Naive thymus-derived CD4-positive, alpha-beta T cell (primary cell): ENCODE measurements around the gene GNL2. TPM values are rescaled to one million over a fixed set of nuclear protein-coding genes. Genes with fewer than 3 reads are reported as not detected.
"Not testable (repeated sequence)": the region's sequence is repeated elsewhere in the genome, so short reads cannot be mapped to it uniquely, and the experiment has no call there.

Experiments
- ATAC-seq: fragments of 150-1000 bp; cut with Tn5 transposase; 2 replicates; pipeline ENCODE4 v1.10.0; 2021; ENCODE audit warnings: mild to moderate bottlenecking, moderate library complexity
- CTCF ChIA-PET: fragments of 350-600 bp; sonication (Branson Sonifier 250); formaldehyde crosslinking; loops from one replicate; lab custom pipeline; 2021; ENCODE audit warnings: antibody characterized with exemption; lab: Charles Lee
- POLR2A ChIA-PET: fragments of 350-600 bp; sonication (Branson Sonifier 250); formaldehyde crosslinking; loops from one replicate; lab custom pipeline; 2021; ENCODE audit warnings: antibody characterized with exemption, inconsistent platforms; lab: Charles Lee
- DNase-seq, 9 donors: peaks; one replicate each; pipeline versions ENCODE4 v3.0.0 to v3.0.0-alpha.2; 2020 to 2022; ENCODE audit warnings: mixed read lengths in 1 of 9
- H3K27ac ChIP-seq: one replicate; pipeline ENCODE4 v1.7.0; 2013; ENCODE audit warnings: mild to moderate bottlenecking, low read depth, low read length, moderate library complexity
- H3K27me3 ChIP-seq, 2 donors: one replicate each; pipeline ENCODE4 v1.7.0; 2013; ENCODE audit warnings: low read length in 2 of 2, mild to moderate bottlenecking in 2 of 2, moderate library complexity in 2 of 2; ENCODE audit not compliant: control insufficient read depth in 2 of 2, insufficient read depth in 2 of 2
- H3K36me3 ChIP-seq, 3 experiments: 1 replicate in 2 of 3; 2 replicates in 1 of 3; pipeline ENCODE4 v1.7.0; 2013; ENCODE audit warnings: low read length in 3 of 3, mild to moderate bottlenecking in 3 of 3, moderate library complexity in 1 of 3; ENCODE audit not compliant: insufficient read depth in 3 of 3, control insufficient read depth in 2 of 3
- H3K4me1 ChIP-seq, 2 donors: one replicate each; pipeline ENCODE4 v1.7.0; 2013; ENCODE audit warnings: low read length in 2 of 2, mild to moderate bottlenecking in 2 of 2, moderate library complexity in 1 of 2; ENCODE audit not compliant: control insufficient read depth in 2 of 2, insufficient read depth in 2 of 2
- H3K4me3 ChIP-seq: 2 replicates; pipeline ENCODE4 v1.7.0; 2013; ENCODE audit warnings: mild to moderate bottlenecking, low read length
- H3K9me3 ChIP-seq, 3 experiments: 1 replicate in 2 of 3; 2 replicates in 1 of 3; pipeline ENCODE4 v1.7.0; 2013; ENCODE audit warnings: low read length in 3 of 3; ENCODE audit not compliant: control insufficient read depth in 2 of 3
- H3K27ac Mint-ChIP-seq, 9 donors: one replicate each; pipeline ENCODE4 v1.8.0; 2020 to 2022; ENCODE audit warnings: mixed read lengths in 9 of 9, mild to moderate bottlenecking in 8 of 9, moderate library complexity in 5 of 9, inconsistent platforms in 2 of 9
- H3K27me3 Mint-ChIP-seq, 5 donors: one replicate each; pipeline ENCODE4 v1.8.0; 2021 to 2022; ENCODE audit warnings: mixed read lengths in 5 of 5, mild to moderate bottlenecking in 1 of 5
- H3K36me3 Mint-ChIP-seq, 5 donors: one replicate each; pipeline ENCODE4 v1.8.0; 2020 to 2022; ENCODE audit warnings: mixed read lengths in 5 of 5, mild to moderate bottlenecking in 3 of 5, inconsistent platforms in 1 of 5
- H3K4me1 Mint-ChIP-seq, 7 donors: one replicate each; pipeline ENCODE4 v1.8.0; 2020 to 2022; ENCODE audit warnings: mixed read lengths in 7 of 7, mild to moderate bottlenecking in 3 of 7, inconsistent platforms in 1 of 7
- H3K4me3 Mint-ChIP-seq, 10 donors: one replicate each; pipeline ENCODE4 v1.8.0; 2020 to 2022; ENCODE audit warnings: mild to moderate bottlenecking in 10 of 10, mixed read lengths in 10 of 10, moderate library complexity in 6 of 10, inconsistent platforms in 2 of 10
- H3K9me3 Mint-ChIP-seq, 11 donors: one replicate each; pipeline ENCODE4 v1.8.0; 2020 to 2022; ENCODE audit warnings: mixed read lengths in 11 of 11, mild to moderate bottlenecking in 4 of 11, inconsistent platforms in 1 of 11, moderate library complexity in 1 of 11
- intact Hi-C, 2 donors: fragments of 100-400 bp; cut with micrococcal nuclease; formaldehyde crosslinking; loops; one replicate each; pipeline ENCODE4 v1.15.1; 2023
- polyA plus RNA-seq, 2 donors: library from polyadenylated mRNA; unstranded; fragments of 300-500 nt; fragmentation: Illumina TruSeq; gene quantifications; one replicate each; pipeline ENCODE4 v1.2.3, GENCODE V29; 2021
- total RNA-seq, 6 experiments: library from RNA in 5 of 6; stranded (reverse) in 5 of 6; gene quantifications; 1 replicate in 5 of 6; 2 replicates in 1 of 6; pipeline ENCODE4 v1.2.3 and lab custom pipeline; 2021 to 2026

The GNL2 gene
- total and polyA plus RNA-seq, 7 experiments from 2014 or later, result 33.3 to 66.7 (median 56.0) TPM

DNA sequence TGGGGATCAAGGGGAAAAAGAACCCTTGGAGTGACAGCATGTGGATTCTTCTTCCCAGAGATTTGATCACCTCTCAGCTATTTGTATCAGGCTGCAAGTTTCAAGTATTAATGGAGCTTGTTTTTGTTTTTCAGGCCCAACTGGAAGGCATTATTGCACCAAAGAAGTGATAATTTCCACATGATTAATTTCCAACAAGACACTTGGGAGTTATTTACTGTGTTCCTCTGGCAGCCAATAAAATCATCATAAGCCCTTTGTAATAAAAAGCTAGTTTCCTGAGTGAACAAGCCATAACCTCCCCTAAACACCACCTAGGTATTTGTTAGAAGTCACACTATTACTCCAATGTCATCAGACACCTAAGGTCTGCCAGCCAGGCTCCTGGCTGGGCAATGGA is 30.8 kb downstream of the GNL2 start:
- Mint-ChIP-seq H3K27me3 (no peaks in the 10 kb centered on the region), H3K4me3 (no peak overlapping the region), H3K9me3 (no peaks in the 10 kb centered on the region), H3K36me3 (peaks cover 18 to 40% (median 20%) of the 10 kb centered on the region in 5 donors), H3K4me1 (peaks cover 0 to 8% (median 0%) of the 10 kb centered on the region in 7 donors), H3K27ac (peak overlapping the region in 1 of 9 donors; percentile 12)
- Histone ChIP-seq H3K4me1 (no peaks in the 10 kb centered on the region), H3K4me3 (no peak overlapping the region), H3K36me3 (peaks cover 14 to 55% (median 29%) of the 10 kb centered on the region in 3 experiments), H3K27me3 (no peaks in the 10 kb centered on the region), H3K9me3 (no peaks in the 10 kb centered on the region), H3K27ac (no peak overlapping the region)
- no peak for ATAC-seq
- no peak for DNase-seq
- CTCF ChIA-PET, result interaction anchor here (0.9 kb wide), 1 partner anchor 39 kb away, joined by 4 read pairs; no protein-coding TSS in a partner anchor
- intact Hi-C loops, result no loop called here
- POLR2A ChIA-PET, result no interaction called here

DNA sequence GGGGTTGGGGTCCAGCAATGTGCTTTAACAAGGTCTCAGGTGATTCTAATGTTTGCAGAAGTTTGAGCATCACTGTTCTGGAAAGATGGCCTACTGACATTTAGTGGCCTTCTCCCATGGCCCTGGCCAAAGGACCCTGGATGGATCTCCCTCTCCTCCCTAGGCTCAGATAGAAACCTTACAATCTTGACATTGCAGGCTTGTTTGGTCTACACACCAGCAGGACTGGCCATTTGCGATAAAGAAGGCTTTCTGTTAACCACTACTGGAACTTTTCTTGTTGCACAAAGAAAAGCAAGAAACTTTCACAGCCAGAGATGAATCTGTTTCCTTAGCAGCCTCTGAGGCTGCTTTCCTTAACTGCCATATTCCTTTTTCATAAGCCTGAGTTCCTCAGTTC is 32.8 kb downstream of the GNL2 start:
- Mint-ChIP-seq H3K4me1 (peaks cover 0 to 2% (median 0%) of the 10 kb centered on the region in 7 donors), H3K4me3 (no peak overlapping the region), H3K27ac (peak overlapping the region in 1 of 9 donors; percentile 5), H3K36me3 (peaks cover 6 to 25% (median 12%) of the 10 kb centered on the region in 5 donors), H3K27me3 (peaks cover 0 to 2% (median 0%) of the 10 kb centered on the region in 5 donors), H3K9me3 (no peaks in the 10 kb centered on the region)
- ATAC-seq (no peak), DNase-seq (no peak)
- POLR2A ChIA-PET, result no interaction called here
- no peak overlapping the region for H3K27ac ChIP-seq
- no peaks in the 10 kb centered on the region for H3K9me3 ChIP-seq
- no peaks in the 10 kb centered on the region for H3K4me1 ChIP-seq
- intact Hi-C loops, result no loop called here
- H3K4me3 ChIP-seq, result no peak overlapping the region
- CTCF ChIA-PET, result interaction anchor here (1.6 kb wide), 1 partner anchor 120 kb away, joined by 6 read pairs; no protein-coding TSS in a partner anchor
- no peaks in the 10 kb centered on the region for H3K27me3 ChIP-seq
- peaks cover 6 to 36% (median 20%) of the 10 kb centered on the region in 3 experiments for H3K36me3 ChIP-seq

DNA sequence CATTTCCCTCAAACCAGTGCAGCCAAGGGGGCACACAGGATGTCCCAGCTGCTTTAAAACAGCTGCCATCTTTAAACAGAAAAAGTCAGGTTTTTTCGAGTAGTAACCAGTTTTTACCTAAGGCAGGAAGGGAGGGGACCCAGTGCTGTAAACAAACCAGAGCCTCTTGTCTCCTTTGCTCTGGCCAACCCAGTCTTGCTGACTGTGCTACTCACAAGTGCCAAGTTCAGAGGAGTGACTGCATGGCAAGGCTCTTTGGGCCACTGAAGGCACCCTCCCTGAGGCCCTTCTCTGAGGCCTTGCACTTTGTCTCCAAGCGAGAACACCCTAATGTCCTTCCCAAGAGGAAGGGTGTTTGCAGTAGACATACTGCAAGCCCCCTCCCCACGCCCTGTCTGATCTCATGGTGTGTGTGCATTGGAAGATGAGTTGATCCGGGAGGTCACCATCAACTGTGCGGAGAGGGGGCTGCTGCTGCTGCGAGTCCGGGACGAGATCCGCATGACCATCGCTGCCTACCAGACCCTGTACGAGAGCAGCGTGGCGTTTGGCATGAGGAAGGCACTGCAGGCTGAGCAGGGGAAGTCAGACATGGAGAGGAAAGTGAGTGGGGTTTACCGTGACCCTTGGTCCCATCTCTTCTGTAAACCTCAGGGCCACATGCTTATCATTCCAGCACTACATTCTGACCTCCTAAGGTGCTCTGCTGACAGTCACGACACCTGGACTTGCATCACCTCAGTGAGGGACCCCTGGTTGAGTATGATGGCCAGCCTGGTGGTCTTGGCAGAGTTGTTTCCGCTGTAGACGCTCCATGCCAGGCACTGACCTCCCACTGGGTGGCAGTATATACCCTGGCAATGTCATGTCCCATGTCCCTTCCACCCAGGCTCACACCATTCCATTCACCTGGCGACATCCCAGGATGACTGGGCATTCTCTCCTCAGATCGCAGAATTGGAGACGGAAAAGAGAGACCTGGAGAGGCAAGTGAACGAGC is 34.3 kb downstream of the GNL2 start:
- ATAC-seq (peak; percentile 57), DNase-seq (peak in 5 of 9 donors; percentile 11 to 33 (median 17))
- no peak overlapping the region for H3K4me3 Mint-ChIP-seq
- Histone ChIP-seq H3K4me1 (no peaks in the 10 kb centered on the region), H3K4me3 (no peak overlapping the region), H3K27ac (no peak overlapping the region), H3K36me3 (peaks cover 6 to 21% (median 12%) of the 10 kb centered on the region in 3 experiments), H3K9me3 (no peaks in the 10 kb centered on the region), H3K27me3 (no peaks in the 10 kb centered on the region)
- peaks cover 0 to 6% (median 0%) of the 10 kb centered on the region in 5 donors for H3K27me3 Mint-ChIP-seq
- H3K4me1 Mint-ChIP-seq, result peaks cover 0 to 5% (median 0%) of the 10 kb centered on the region in 7 donors
- no peaks in the 10 kb centered on the region for H3K9me3 Mint-ChIP-seq
- ChIA-PET POLR2A (no interaction called here), CTCF (interaction anchor here (1.6 kb wide), 1 partner anchor 121 kb away, joined by 6 read pairs; no protein-coding TSS in a partner anchor)
- peaks cover 0 to 14% (median 4%) of the 10 kb centered on the region in 5 donors for H3K36me3 Mint-ChIP-seq
- intact Hi-C loops, result loop anchor here (1.0 kb wide), 1 partner anchor 121 kb away; no protein-coding TSS in a partner anchor
- peak overlapping the region in 7 of 9 donors; percentile 12 to 72 (median 56) for H3K27ac Mint-ChIP-seq

DNA sequence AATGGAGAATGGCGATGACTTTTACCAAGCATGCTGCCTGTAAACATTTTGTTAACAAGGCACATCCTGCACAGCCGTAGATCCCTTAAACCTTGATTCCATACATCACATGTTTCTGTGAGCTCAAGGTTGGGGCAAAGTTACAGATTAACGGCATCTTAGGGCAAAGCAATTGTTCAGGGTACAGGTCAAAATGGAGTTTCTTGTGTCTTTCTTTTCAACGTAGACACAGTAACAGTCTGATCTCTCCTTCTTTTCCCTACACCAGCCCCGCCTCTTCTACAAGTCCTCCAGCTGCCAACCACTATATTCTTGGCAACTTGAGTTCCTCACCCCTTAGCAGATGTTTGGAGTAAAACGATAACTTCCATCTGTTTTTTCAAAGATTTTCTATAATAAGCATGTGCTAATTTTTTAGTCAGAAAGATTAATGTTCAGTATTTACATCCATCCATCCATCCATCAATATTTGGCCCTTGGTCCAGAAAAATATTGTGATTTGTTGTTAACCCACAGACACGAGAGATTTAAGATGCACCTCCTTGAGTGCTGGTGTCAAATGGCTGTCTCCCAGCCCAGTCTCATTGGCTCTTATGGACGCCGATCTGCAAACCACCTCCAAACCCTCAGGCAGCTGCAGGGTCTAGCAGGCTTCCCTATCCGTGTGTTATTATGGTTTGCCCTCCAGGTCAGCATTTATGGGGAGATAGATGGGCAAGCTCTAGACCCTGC is 35.2 kb downstream of the GNL2 start:
- H3K27me3 ChIP-seq, result no peaks in the 10 kb centered on the region
- H3K9me3 ChIP-seq, result no peaks in the 10 kb centered on the region
- CTCF ChIA-PET, result interaction anchor here (0.8 kb wide), 1 partner anchor 73 kb away, joined by 3 read pairs; no protein-coding TSS in a partner anchor
- ATAC-seq, result no peak
- POLR2A ChIA-PET, result no interaction called here
- H3K36me3 ChIP-seq, result peaks cover 0 to 12% (median 6%) of the 10 kb centered on the region in 3 experiments
- Mint-ChIP-seq H3K27ac (peak overlapping the region in 1 of 9 donors; percentile 80), H3K4me1 (peaks cover 0 to 8% (median 0%) of the 10 kb centered on the region in 7 donors), H3K4me3 (no peak overlapping the region), H3K9me3 (no peaks in the 10 kb centered on the region), H3K27me3 (peaks cover 0 to 6% (median 0%) of the 10 kb centered on the region in 5 donors), H3K36me3 (peaks cover 0 to 11% (median 3%) of the 10 kb centered on the region in 5 donors)
- no peak overlapping the region for H3K27ac ChIP-seq
- no peak overlapping the region for H3K4me3 ChIP-seq
- H3K4me1 ChIP-seq, result no peaks in the 10 kb centered on the region
- DNase-seq, result no peak
- intact Hi-C loops, result loop anchor here (1.0 kb wide), 1 partner anchor 122 kb away; no protein-coding TSS in a partner anchor

DNA sequence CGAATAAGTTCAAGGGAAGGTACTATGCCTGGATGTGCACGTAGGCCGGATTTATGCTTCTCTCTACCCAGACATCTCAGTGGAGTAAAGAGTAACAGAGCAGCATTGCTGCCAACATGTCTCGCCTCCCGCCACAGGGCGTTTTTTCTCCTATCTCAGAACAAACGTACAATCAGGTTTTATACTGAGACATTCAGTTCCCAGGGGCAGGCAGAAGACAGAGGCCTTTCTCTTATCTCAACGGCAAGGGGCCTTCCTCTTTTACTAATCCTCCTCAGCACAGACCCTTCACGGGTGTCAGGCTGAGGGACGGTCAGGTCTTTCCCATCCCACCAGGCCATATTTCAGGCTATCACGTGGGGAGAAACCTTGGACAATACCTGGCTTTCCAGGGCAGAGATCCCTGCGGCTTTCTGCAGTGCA is 35.8 kb downstream of the GNL2 start:
- POLR2A ChIA-PET, H3K36me3 ChIP-seq, H3K4me3 ChIP-seq, H3K9me3 ChIP-seq, H3K4me3 Mint-ChIP-seq, H3K27ac ChIP-seq, H3K27ac Mint-ChIP-seq, H3K27me3 Mint-ChIP-seq, H3K4me1 ChIP-seq, ATAC-seq, H3K27me3 ChIP-seq, H3K9me3 Mint-ChIP-seq, H3K4me1 Mint-ChIP-seq, DNase-seq, H3K36me3 Mint-ChIP-seq: not testable (repeated sequence)
- CTCF ChIA-PET, result interaction anchor here (0.8 kb wide), 1 partner anchor 73 kb away, joined by 3 read pairs; no protein-coding TSS in a partner anchor
- intact Hi-C loops, result loop anchor here in 1 of 2 donors (10.0 kb wide), 1 partner anchor 1405 kb away; the partner anchor contains the start of gene MAP7D1

DNA sequence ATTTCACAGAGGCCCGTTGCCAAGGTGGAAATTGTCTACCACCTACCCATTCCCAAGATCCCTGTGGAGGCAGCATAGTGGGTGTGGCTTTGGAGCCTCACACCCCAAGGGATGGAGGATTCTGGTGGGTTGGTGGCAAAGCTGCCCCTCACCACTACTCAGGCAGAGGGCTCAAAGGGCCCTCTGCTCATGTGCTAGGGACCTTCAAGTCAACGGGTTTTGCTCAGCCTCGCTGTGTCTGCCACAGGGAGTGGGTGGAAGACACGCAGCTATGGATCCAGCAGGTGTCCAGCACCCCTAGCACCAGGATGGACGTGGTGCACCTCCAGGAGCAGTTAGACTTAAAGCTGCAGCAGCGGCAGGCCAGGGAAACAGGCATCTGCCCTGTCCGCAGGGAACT is 36.7 kb downstream of the GNL2 start:
- intact Hi-C loops, result loop anchor here in 1 of 2 donors (10.0 kb wide), 1 partner anchor 1404 kb away; the partner anchor contains the start of gene MAP7D1
- H3K36me3 Mint-ChIP-seq, result peaks cover 0 to 5% (median under 1%) of the 10 kb centered on the region in 5 donors

More for the DNA sequence above, 36.7 kb downstream of the GNL2 start:
- no peak for DNase-seq
- ChIA-PET POLR2A (no interaction called here), CTCF (no interaction called here)
- Histone ChIP-seq H3K9me3 (no peaks in the 10 kb centered on the region), H3K27ac (no peak overlapping the region), H3K4me3 (no peak overlapping the region), H3K27me3 (no peaks in the 10 kb centered on the region), H3K4me1 (peaks cover 0 to 4% of the 10 kb centered on the region in 2 donors), H3K36me3 (peaks cover 0 to under 1% (median 0%) of the 10 kb centered on the region in 3 experiments)
- Mint-ChIP-seq H3K4me1 (peaks cover 2 to 12% (median 3%) of the 10 kb centered on the region in 7 donors), H3K4me3 (no peak overlapping the region), H3K9me3 (peaks cover 0 to 2% (median 0%) of the 10 kb centered on the region in 11 donors), H3K27me3 (peaks cover 0 to 6% (median 0%) of the 10 kb centered on the region in 5 donors), H3K27ac (no peak overlapping the region)
- no peak for ATAC-seq
